NCI-H2227 (cell line): ENCODE data around the gene ROS1.

Source experiments
- DNase-seq: peaks from one replicate; lab custom pipeline; 2025; ENCODE audit not compliant: unreplicated experiment; lab: John Stamatoyannopoulos, UW

ROS1 gene

GRCh38 chr6:117311726-117312125 is 114.0 kb downstream of the ROS1 start:
- DNase-seq: no peak

- no peak for DNase-seq
These were observed 114.4 kb downstream of the ROS1 start for GRCh38 chr6:117311310-117311709.

- no peak for DNase-seq
These were observed 116.1 kb downstream of the ROS1 start for GRCh38 chr6:117309611-117310010.

- DNase-seq: no peak
These were observed 116.7 kb downstream of the ROS1 start for GRCh38 chr6:117309069-117309468.

GRCh38 chr6:117307655-117308054 is 118.1 kb downstream of the ROS1 start:
- DNase-seq: no peak

GRCh38 chr6:117306227-117306790 is 119.4 kb downstream of the ROS1 start:
- DNase-seq: no peak

GRCh38 chr6:117304446-117304845 is 121.3 kb downstream of the ROS1 start:
- no peak for DNase-seq

- DNase-seq: no peak
These were observed 122.4 kb downstream of the ROS1 start for GRCh38 chr6:117303323-117303722.

GRCh38 chr6:117298941-117299340 is 126.8 kb downstream of the ROS1 start:
- no peak for DNase-seq

- DNase-seq: no peak
These were observed 135.4 kb downstream of the ROS1 start for GRCh38 chr6:117290173-117290846.

- DNase-seq: no peak
These were observed 137.5 kb downstream of the ROS1 start for GRCh38 chr6:117288083-117288715.

GRCh38 chr6:117280922-117281321 is 144.8 kb downstream of the ROS1 start:
- DNase-seq: no peak

GRCh38 chr6:117276778-117277316 is 148.9 kb downstream of the ROS1 start:
- DNase-seq: no peak

GRCh38 chr6:117275711-117276110 is 150.0 kb downstream of the ROS1 start:
- DNase-seq: no peak

- DNase-seq: no peak
These were observed 150.5 kb downstream of the ROS1 start for GRCh38 chr6:117275205-117275604.

GRCh38 chr6:117272891-117273290 is 152.9 kb downstream of the ROS1 start:
- DNase-seq: no peak

GRCh38 chr6:117272032-117272866 is 153.5 kb downstream of the ROS1 start:
- no peak for DNase-seq

- no peak for DNase-seq
These were observed 154.8 kb downstream of the ROS1 start for GRCh38 chr6:117270843-117271507.

GRCh38 chr6:117270055-117270842 is 155.5 kb downstream of the ROS1 start:
- DNase-seq: peak; percentile 1

- no peak for DNase-seq
These were observed 156.1 kb downstream of the ROS1 start for GRCh38 chr6:117269638-117270054.
